ENCODE results near the gene MAP2K4.

DNA sequence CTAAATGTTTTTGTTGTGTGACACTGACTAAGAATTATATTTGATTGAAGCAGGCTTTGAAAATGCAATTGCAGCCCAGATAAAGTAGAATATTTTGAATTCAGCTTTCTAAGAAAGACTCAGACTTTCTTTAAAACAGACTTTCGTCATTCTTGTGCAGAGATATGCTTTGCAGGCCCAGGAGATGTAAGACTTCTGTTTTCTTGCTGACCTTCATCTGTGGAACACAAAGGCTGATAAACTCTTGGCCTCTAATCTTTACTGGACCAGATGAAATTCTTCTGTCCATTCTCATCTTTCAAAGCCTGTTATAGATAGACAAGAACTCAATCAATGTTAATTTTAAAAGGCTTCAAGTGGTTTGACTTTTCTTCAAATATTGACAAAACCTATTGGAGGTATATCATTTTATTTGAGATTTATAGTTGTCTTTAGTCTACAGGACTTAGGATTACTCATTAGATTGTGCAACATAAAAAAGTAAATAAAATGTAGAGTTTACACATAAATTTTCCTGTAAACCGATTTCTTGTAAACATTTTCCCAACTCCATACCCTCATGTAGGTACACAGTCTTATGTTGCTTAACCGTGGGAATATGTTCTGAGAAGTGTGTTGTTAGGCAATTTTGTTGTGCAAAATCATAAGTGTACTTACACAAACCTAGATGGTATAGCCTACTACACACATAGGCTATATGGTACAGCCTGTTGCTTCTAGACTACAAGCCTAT is 94.2 kb downstream of the MAP2K4 start:
- no peak for TF ChIP-seq EZH2phosphoT487 (IDR thresholded peaks at IDR 0.05; ENCODE audit: insufficient read depth, low read depth)
- TF ChIP-seq EZH2 (IDR thresholded peaks at IDR 0.05; ENCODE audit: insufficient read depth, poor library complexity, severe bottlenecking): no peak
